Neural crest cell (in vitro differentiated cells): ENCODE measurements around the gene SUPT20H. TPM values are rescaled to one million over a fixed set of nuclear protein-coding genes. Genes with fewer than 3 reads are reported as not detected.
A peak's percentile ranks its signal among the peaks of the same experiment; 100 is the strongest.

Experiments
- DNase-seq: peaks from one replicate; pipeline ENCODE4 v3.0.0; 2021; ENCODE audit warnings: low read depth, mixed read lengths, low spot score
- H3K27ac Mint-ChIP-seq: one replicate; pipeline ENCODE4 v1.8.0; 2021; ENCODE audit warnings: mild to moderate bottlenecking, mixed read lengths; ENCODE audit not compliant: unreplicated experiment
- H3K27me3 Mint-ChIP-seq: 2 replicates; pipeline ENCODE4 v1.8.0; 2021; ENCODE audit warnings: low read depth, mild to moderate bottlenecking, mixed read lengths
- H3K36me3 Mint-ChIP-seq: 2 replicates; pipeline ENCODE4 v1.8.0; 2021; ENCODE audit warnings: low read depth, mild to moderate bottlenecking, mixed read lengths
- H3K4me1 Mint-ChIP-seq: 2 replicates; pipeline ENCODE4 v1.8.0; 2021; ENCODE audit warnings: mixed read lengths
- H3K4me3 Mint-ChIP-seq: one replicate; pipeline ENCODE4 v1.8.0; 2021; ENCODE audit warnings: mild to moderate bottlenecking, mixed read lengths
- H3K9me3 Mint-ChIP-seq: 2 replicates; pipeline ENCODE4 v1.8.0; 2021; ENCODE audit warnings: mixed read lengths
- CTCF ChIP-seq: fragments of 200-600 bp; sonication (generic); conservative IDR thresholded peaks from 2 replicates; pipeline ENCODE4 v1.5.0; 2021; ENCODE audit warnings: antibody characterized with exemption, mild to moderate bottlenecking
- total RNA-seq: library from RNA; stranded (reverse); gene quantifications from 2 replicates; pipeline ENCODE4 v1.2.1, GENCODE V29; 2021

The SUPT20H gene
- total RNA-seq, 1 donor from 2014 or later = 86.5 TPM

DNA sequence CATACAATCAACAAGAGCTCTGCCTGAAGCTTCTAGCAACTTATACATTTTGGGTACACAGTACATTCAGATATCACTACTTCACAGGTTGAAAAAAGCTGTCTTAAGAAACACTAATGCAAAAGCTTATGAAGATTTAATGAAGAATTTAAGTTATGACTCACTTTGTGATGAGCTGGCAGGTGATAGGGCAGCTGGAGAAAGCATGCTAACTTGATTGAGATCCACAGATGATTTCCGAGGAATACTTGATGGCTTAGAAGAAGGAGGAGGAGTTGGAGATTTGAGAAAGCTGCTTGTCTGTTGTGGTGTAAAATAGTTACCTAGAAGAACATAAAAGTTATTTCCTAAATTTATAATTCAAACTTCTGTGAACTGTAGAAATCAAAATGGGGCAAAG lies 35.6 kb downstream of the SUPT20H start:
- no peak for DNase-seq
- H3K9me3 Mint-ChIP-seq = no peaks in the 10 kb centered on the region
- H3K36me3 Mint-ChIP-seq = peaks cover 10% of the 10 kb centered on the region
- H3K27ac Mint-ChIP-seq = no peak overlapping the region
- no peak for TF ChIP-seq CTCF
- no peaks in the 10 kb centered on the region for H3K27me3 Mint-ChIP-seq
- H3K4me1 Mint-ChIP-seq = no peaks in the 10 kb centered on the region
- no peak overlapping the region for H3K4me3 Mint-ChIP-seq

DNA sequence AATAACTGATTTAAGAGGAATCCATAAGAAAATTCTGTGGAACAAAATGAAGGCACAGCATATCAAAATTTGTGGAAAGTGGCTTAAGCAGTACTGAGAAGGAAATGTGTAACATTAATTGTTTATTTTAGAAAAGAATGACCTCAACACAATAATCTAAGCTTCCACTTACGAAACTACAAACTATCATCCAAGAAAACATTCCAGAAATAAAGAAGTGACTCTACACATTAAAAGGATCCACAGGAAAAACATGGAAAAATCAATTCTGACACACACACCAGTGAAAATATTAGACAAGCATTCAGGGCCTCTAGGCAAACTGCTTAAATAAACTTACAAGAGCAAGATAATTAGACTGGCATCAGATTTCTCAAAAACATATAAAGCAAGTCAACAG lies 44.9 kb downstream of the SUPT20H start:
- TF ChIP-seq CTCF = no peak
- Mint-ChIP-seq H3K9me3 (no peaks in the 10 kb centered on the region), H3K36me3 (peaks cover 23% of the 10 kb centered on the region), H3K4me1 (no peaks in the 10 kb centered on the region), H3K27me3 (no peaks in the 10 kb centered on the region), H3K27ac (no peak overlapping the region), H3K4me3 (no peak overlapping the region)
- DNase-seq = no peak

DNA sequence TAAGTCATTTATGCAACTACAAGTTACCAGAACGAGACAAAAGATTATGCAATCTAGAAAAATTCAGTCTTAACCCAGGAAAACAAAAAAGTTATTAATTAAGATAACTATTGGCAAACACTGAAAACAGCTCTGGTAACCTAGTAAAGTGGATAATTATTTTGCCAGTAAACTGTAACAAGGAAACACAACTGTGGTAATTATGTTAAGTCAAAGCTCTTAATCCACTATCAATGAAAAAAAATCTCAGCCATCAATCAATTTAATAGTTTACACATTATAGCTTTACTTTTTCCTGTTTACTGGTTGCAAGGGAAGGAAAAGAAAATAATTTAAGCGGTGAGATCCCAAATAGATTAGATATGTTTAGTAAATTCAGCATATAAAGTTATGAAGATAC lies 47.7 kb downstream of the SUPT20H start:
- Mint-ChIP-seq H3K4me3 (no peak overlapping the region), H3K9me3 (no peaks in the 10 kb centered on the region), H3K27me3 (no peaks in the 10 kb centered on the region), H3K4me1 (peaks cover 4% of the 10 kb centered on the region), H3K36me3 (peaks cover 31% of the 10 kb centered on the region), H3K27ac (no peak overlapping the region)
- DNase-seq = no peak
- no peak for TF ChIP-seq CTCF

- no peaks in the 10 kb centered on the region for H3K27me3 Mint-ChIP-seq
- H3K4me1 Mint-ChIP-seq = peaks cover 4% of the 10 kb centered on the region
- no peak for DNase-seq
- H3K27ac Mint-ChIP-seq = no peak overlapping the region
- no peak for TF ChIP-seq CTCF
- peaks cover 25% of the 10 kb centered on the region for H3K36me3 Mint-ChIP-seq
- no peaks in the 10 kb centered on the region for H3K9me3 Mint-ChIP-seq
- no peak overlapping the region for H3K4me3 Mint-ChIP-seq
Measured at GRCh38 chr13:37011002-37011401, 48.5 kb downstream of the SUPT20H start.

DNA sequence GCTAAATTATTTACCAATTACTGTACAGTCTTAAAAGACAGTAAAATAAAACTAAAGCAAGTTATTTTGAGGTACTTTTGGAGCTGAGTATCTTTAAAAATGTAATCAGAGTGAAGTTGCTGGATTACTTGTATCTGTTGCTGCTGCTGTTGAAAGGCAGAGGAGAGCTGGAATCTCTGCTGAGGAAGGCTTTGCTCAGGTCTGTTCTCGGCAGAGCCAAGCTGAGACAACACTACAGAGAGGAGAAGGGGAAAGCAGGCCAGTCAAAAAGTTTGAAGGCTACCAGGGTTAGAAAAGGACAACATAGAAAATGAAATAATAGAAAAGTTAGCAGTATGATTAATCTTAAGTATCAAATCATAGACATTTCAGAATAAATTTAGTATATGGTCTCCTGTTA lies 49.1 kb downstream of the SUPT20H start:
- Mint-ChIP-seq H3K36me3 (peaks cover 21% of the 10 kb centered on the region), H3K9me3 (no peaks in the 10 kb centered on the region), H3K27me3 (no peaks in the 10 kb centered on the region), H3K4me3 (no peak overlapping the region), H3K4me1 (peaks cover 4% of the 10 kb centered on the region), H3K27ac (no peak overlapping the region)
- TF ChIP-seq CTCF = no peak
- no peak for DNase-seq

DNA sequence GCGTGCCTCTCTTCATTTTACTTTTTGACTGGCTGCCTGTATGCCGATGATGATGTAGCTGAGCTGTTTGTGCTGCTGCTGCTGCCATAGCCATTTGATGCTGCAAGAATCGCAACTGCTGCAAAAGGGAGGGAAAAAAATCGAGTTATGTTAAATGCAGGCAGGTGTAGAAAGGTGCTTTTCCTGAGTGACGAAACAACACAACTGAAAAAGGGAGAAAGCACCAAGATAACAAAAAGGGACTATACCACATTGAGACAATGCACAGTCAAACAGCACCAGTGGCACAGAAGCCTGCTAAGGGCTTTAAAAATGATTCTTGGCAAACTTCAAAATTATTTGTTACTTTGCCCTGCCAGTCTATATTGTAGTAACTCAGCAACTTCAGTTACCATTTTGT lies 49.8 kb downstream of the SUPT20H start:
- Mint-ChIP-seq H3K4me1 (peaks cover 4% of the 10 kb centered on the region), H3K4me3 (no peak overlapping the region), H3K27me3 (no peaks in the 10 kb centered on the region), H3K27ac (peak overlapping the region; percentile 67), H3K9me3 (no peaks in the 10 kb centered on the region), H3K36me3 (peaks cover 22% of the 10 kb centered on the region)
- TF ChIP-seq CTCF = no peak
- DNase-seq = no peak
